ENCODE measurements around the gene PRR3. TPM values are rescaled to one million over a fixed set of nuclear protein-coding genes. Genes with fewer than 3 reads are reported as not detected.

PRR3 gene
- total and polyA plus RNA-seq, 4 donors: 2.1 to 3.2 (median 2.4) TPM

GRCh38 chr6:30598912-30599624 lies 42.0 kb downstream of the PRR3 start:
- no peak for DNase-seq (ENCODE audit: low spot score)
- peaks cover 15 to 41% (median 34%) of the 10 kb centered on the region in 4 donors for H3K36me3 ChIP-seq (ENCODE audit: control insufficient read depth in 4 of 4, insufficient read depth in 3 of 4, low read depth in 1 of 4, low read length in 3 of 4)
- TF ChIP-seq ATF3 (IDR thresholded peaks at IDR 0.05) (no peak), JUND (IDR thresholded peaks at IDR 0.05) (no peak), RAD21 (IDR thresholded peaks at IDR 0.05) (no peak), TAF1 (conservative IDR thresholded peaks at IDR 0.05) (no peak), MAX (IDR thresholded peaks at IDR 0.05) (no peak), YY1 (IDR thresholded peaks at IDR 0.05) (no peak), REST (IDR thresholded peaks at IDR 0.05) (no peak), RXRA (IDR thresholded peaks at IDR 0.05) (no peak), HNF4A (conservative IDR thresholded peaks at IDR 0.05) (no peak), NR2F2 (IDR thresholded peaks at IDR 0.05) (no peak)
- no peak overlapping the region for H3K9ac ChIP-seq (ENCODE audit: low read depth in 1 of 2, low read length in 2 of 2)
- no peaks in the 10 kb centered on the region for H3K9me3 ChIP-seq (ENCODE audit: control insufficient read depth in 4 of 4, low read length in 3 of 4)
- 65% methylated on average over 12 of the region's 12 CpGs for WGBS
- H3K27ac ChIP-seq (ENCODE audit: low read depth in 1 of 2, low read length in 2 of 2): no peak overlapping the region
- H3K4me3 ChIP-seq (ENCODE audit: low read depth in 1 of 3, low read length in 3 of 3): no peak overlapping the region
- no peaks in the 10 kb centered on the region for H3K27me3 ChIP-seq (ENCODE audit: control insufficient read depth in 4 of 4, insufficient read depth in 4 of 4, low read length in 3 of 4)
- H3K4me1 ChIP-seq (ENCODE audit: control insufficient read depth in 4 of 4, insufficient read depth in 4 of 4, low read length in 3 of 4): peaks cover 0 to 4% (median 0%) of the 10 kb centered on the region in 4 donors

GRCh38 chr6:30599625-30600324 lies 42.7 kb downstream of the PRR3 start:
- H3K4me3 ChIP-seq (ENCODE audit: low read depth in 1 of 3, low read length in 3 of 3): no peak overlapping the region
- H3K9ac ChIP-seq (ENCODE audit: low read depth in 1 of 2, low read length in 2 of 2): no peak overlapping the region
- TF ChIP-seq FOXA1 (IDR thresholded peaks at IDR 0.05): no peak
- TF ChIP-seq EGR1 (IDR thresholded peaks at IDR 0.05; ENCODE audit: low read depth in 2 of 2): no peak
- TF ChIP-seq HNF4A (conservative IDR thresholded peaks at IDR 0.05): no peak
- TF ChIP-seq FOXA2 (IDR thresholded peaks at IDR 0.05): no peak
- peaks cover 20 to 44% (median 38%) of the 10 kb centered on the region in 4 donors for H3K36me3 ChIP-seq (ENCODE audit: control insufficient read depth in 4 of 4, insufficient read depth in 3 of 4, low read depth in 1 of 4, low read length in 3 of 4)
- no peak for DNase-seq (ENCODE audit: low spot score)
- H3K27me3 ChIP-seq (ENCODE audit: control insufficient read depth in 4 of 4, insufficient read depth in 4 of 4, low read length in 3 of 4): no peaks in the 10 kb centered on the region
- H3K4me1 ChIP-seq (ENCODE audit: control insufficient read depth in 4 of 4, insufficient read depth in 4 of 4, low read length in 3 of 4): peaks cover 0 to 4% (median 0%) of the 10 kb centered on the region in 4 donors
- H3K9me3 ChIP-seq (ENCODE audit: control insufficient read depth in 4 of 4, low read length in 3 of 4): no peaks in the 10 kb centered on the region
- H3K27ac ChIP-seq (ENCODE audit: low read depth in 1 of 2, low read length in 2 of 2): no peak overlapping the region
- 79% methylated on average over 13 of the region's 13 CpGs for WGBS

GRCh38 chr6:30600451-30600961 lies 43.4 kb downstream of the PRR3 start:
- DNase-seq (ENCODE audit: low spot score): no peak
- Histone ChIP-seq H3K27me3 (ENCODE audit: control insufficient read depth in 4 of 4, insufficient read depth in 4 of 4, low read length in 3 of 4) (no peaks in the 10 kb centered on the region), H3K4me3 (ENCODE audit: low read depth in 1 of 3, low read length in 3 of 3) (no peak overlapping the region), H3K36me3 (ENCODE audit: control insufficient read depth in 4 of 4, insufficient read depth in 3 of 4, low read depth in 1 of 4, low read length in 3 of 4) (peaks cover 23 to 48% (median 43%) of the 10 kb centered on the region in 4 donors), H3K9me3 (ENCODE audit: control insufficient read depth in 4 of 4, low read length in 3 of 4) (no peaks in the 10 kb centered on the region), H3K9ac (ENCODE audit: low read depth in 1 of 2, low read length in 2 of 2) (no peak overlapping the region), H3K27ac (ENCODE audit: low read depth in 1 of 2, low read length in 2 of 2) (no peak overlapping the region), H3K4me1 (ENCODE audit: control insufficient read depth in 4 of 4, insufficient read depth in 4 of 4, low read length in 3 of 4) (peaks cover 0 to 4% (median 0%) of the 10 kb centered on the region in 4 donors)
- 82% methylated on average over 10 of the region's 10 CpGs for WGBS
- no peak for TF ChIP-seq NR2F2 (IDR thresholded peaks at IDR 0.05)
- TF ChIP-seq YY1 (IDR thresholded peaks at IDR 0.05): no peak
- TF ChIP-seq CTCF (IDR thresholded peaks at IDR 0.05; ENCODE audit: low read depth, low read length, missing input control): no peak
- TF ChIP-seq HNF4G (IDR thresholded peaks at IDR 0.05): no peak
- TF ChIP-seq FOXA1 (IDR thresholded peaks at IDR 0.05): no peak
- TF ChIP-seq SP1 (IDR thresholded peaks at IDR 0.05): no peak
- TF ChIP-seq TAF1 (conservative IDR thresholded peaks at IDR 0.05): no peak
- no peak for TF ChIP-seq GABPA (IDR thresholded peaks at IDR 0.05 in 1 of 2, conservative IDR thresholded peaks at IDR 0.05 in 1 of 2)
- TF ChIP-seq HNF4A (conservative IDR thresholded peaks at IDR 0.05): no peak
- no peak for TF ChIP-seq RAD21 (IDR thresholded peaks at IDR 0.05)
- no peak for TF ChIP-seq FOXA2 (IDR thresholded peaks at IDR 0.05)
